ENCODE measurements around the gene BRI3BP.
"Not testable (repeated sequence)": the region's sequence is repeated elsewhere in the genome, so short reads cannot be mapped to it uniquely, and the experiment has no call there.

DNA sequence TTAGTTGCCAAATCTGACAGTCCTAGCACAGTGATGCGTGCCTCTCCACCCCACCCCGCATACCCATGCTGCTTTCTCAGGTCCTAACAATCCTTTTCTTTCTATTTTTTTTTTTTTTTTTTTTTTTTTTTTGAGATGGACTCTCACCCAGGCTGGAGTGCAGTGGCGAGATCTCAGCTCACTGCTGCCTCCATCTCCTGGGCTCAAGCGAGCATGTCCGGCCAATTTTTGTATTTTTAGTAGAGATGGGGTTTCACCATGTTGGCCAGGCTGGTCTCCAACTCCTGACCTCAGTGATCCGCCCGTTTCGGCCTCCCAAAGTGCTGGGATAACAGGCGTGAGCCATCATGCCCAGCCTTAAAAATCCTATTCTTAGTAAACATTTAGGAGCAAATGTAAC is 38.0 kb downstream of the BRI3BP start:
- TF ChIP-seq, protein P1, sequence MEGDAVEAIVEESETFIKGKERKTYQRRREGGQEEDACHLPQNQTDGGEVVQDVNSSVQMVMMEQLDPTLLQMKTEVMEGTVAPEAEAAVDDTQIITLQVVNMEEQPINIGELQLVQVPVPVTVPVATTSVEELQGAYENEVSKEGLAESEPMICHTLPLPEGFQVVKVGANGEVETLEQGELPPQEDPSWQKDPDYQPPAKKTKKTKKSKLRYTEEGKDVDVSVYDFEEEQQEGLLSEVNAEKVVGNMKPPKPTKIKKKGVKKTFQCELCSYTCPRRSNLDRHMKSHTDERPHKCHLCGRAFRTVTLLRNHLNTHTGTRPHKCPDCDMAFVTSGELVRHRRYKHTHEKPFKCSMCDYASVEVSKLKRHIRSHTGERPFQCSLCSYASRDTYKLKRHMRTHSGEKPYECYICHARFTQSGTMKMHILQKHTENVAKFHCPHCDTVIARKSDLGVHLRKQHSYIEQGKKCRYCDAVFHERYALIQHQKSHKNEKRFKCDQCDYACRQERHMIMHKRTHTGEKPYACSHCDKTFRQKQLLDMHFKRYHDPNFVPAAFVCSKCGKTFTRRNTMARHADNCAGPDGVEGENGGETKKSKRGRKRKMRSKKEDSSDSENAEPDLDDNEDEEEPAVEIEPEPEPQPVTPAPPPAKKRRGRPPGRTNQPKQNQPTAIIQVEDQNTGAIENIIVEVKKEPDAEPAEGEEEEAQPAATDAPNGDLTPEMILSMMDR (IDR thresholded peaks at IDR 0.05; ENCODE audit: poor library complexity), result not testable (repeated sequence)
- TF ChIP-seq EZH2phosphoT487 (IDR thresholded peaks at IDR 0.05; ENCODE audit: low read depth, severe bottlenecking, unreplicated experiment), result not testable (repeated sequence)
